G401.6 (cell line): ENCODE data around the gene ZNF862.
"Not testable (repeated sequence)": the region's sequence is repeated elsewhere in the genome, so short reads cannot be mapped to it uniquely, and the experiment has no call there.

Source experiments
- FAIRE-seq: peaks from 2 replicates; lab custom pipeline; 2012; peaks lifted over from hg19 to GRCh38; lab: Jason Lieb, UNC

The ZNF862 gene

DNA sequence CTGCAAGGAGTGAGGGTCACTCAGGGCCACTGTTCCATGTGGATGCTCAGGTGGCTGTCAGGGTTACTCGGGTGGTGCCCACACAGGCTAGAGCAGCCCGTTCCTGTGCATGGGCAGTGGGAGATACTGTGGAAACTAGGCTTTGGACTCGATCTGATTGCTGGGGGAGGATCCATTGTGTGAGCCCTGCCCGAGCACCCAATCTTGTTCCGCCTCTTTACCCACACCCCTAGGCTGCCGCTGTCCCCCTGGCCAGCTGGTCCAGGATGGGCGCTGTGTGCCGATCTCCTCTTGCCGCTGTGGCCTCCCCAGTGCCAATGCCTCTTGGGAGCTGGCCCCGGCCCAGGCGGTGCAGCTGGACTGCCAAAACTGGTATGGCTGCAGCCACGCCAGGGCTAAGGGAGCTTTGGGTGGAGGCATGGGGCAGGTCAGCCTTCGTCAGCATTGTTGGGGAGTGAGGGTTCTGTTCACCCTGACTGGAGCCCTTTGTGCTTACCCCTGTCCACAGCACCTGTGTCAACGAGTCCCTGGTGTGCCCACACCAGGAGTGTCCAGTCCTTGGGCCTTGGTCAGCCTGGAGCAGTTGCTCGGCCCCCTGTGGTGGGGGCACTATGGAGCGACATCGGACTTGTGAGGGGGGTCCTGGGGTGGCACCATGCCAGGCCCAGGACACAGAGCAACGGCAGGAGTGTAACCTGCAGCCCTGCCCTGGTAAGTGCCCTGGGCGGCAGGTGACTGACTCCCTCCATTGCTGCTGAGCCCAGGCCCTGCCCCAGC is 12.4 kb upstream of the ZNF862 start:
- no peak for FAIRE-seq

DNA sequence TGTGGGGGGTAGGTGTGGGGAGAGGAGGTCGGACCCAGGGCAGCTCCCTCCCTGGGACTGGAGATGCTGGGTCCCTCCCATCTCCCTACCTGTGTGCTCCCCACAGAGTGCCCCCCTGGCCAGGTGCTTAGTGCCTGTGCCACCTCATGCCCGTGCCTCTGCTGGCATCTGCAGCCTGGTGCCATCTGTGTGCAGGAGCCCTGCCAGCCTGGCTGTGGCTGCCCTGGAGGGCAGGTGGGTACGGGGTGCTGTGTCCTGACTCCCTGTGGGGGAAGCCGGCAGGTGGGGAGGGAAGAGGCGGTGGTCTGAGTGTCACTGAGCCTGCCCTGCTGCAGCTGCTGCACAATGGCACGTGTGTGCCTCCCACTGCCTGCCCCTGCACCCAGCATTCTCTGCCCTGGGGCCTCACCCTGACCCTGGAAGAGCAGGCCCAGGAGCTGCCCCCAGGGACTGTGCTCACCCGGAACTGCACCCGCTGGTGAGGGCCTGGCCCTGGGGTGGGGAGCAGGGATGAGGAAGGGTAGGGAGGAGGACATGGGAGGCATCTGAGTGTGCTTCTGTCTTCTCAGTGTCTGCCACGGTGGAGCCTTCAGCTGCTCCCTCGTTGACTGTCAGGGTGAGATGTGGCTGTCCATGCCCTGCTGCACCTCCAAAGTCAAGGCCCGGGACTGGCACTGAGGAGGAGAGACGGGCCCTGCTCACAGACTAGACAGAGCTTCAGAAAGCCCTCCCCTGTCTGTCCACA is 11.7 kb upstream of the ZNF862 start:
- FAIRE-seq = no peak

DNA sequence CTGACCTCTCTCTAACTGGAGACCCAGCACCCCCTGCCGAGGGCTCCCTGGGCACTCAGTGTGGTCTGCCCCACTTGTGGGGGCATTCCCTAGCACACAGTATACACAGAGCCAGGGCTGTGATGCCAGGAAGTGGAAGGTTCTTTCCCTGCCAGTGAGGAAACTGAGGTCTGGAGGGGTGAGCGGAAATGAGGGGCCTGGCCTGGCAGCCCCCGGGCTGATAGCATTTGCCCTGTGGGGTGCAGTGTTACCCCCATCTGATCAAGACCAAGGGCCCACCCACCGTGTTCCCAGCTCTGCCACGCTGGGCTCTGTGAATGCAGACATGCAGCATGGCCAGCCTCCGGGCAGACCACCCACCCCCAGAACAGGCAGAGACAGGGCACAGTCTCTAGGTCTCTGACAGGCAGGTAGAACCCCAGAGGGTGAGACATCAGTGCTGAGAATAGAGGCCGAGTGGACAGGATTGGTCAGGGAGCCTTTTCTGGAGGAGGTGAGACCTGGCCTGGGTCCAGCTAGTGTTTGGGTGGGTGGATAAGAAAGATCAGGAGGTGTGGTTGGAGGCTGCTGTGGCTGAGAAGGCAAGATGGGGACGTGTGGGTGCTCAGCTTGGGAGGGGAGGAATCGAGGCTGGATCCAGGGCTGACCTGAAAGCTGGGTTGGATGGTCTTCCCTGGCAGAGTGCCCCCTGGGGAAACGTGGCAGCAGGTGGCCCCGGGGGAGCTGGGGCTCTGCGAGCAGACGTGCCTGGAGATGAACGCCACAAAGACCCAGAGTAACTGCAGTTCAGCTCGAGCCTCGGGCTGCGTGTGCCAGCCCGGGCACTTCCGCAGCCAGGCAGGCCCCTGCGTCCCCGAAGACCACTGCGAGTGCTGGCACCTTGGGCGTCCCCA is 10.8 kb upstream of the ZNF862 start:
- FAIRE-seq = no peak

DNA sequence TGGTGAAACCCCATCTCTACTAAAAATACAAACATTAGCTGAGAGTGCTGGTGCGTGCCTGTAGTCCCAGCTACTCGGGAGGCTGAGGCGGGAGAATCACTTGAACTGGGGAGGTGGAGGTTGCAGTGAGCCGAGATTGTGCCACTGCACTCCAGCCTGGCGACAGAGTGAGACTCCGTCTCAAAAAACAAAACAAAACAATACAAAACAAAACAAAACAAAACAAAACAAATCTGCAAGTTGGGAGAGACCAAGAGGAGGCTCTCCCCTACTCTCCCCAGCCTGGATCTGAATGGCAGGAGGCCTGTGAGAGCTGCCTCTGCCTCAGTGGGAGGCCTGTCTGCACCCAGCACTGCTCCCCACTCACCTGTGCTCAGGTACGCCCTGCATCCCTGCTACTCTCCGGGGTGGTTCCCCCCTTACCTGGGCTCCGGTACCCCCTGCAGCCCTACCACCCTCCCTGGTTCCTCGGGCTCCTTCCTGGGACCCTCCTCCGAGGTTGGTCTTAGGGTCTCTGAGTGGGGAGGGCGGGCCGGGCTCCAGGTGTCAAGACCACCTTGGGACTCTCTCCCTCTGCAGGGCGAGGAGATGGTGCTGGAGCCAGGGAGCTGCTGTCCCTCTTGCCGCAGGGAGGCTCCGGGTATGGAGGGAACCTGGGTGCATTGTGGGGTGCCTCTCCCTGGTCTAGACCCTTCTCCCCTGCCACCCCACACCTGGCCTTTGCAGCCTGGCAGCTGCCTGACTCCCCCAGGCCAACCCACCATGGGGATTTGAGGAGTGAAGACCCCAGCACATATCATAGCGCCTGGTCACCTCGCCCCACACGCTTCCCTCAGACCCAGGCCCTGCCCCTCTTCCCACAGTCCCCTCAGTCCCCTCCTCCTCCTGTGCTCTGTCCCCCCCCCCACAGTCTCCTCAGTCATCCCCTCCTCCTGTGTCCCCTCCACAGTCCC is 9.5 kb upstream of the ZNF862 start:
- FAIRE-seq = no peak

DNA sequence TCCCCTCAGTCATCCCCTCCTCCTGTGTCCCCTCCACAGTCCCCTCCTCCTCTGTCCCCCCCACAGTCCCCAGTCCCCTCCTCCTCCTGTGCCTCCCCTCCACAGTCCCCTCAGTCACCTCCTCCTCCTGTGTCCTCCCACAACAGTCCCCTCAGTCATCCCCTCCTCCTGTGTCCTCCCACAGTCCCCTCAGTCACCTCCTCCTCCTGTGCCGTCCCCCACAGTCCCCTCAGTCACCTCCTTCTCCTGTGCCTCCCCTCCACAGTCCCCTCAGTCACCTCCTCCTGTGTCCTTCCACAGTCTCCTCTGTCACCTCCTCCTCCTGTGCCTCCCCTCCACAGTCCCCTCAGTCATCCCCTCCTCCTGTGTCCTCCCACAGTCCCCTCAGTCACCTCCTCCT is 7.6 kb upstream of the ZNF862 start:
- FAIRE-seq = not testable (repeated sequence)

DNA sequence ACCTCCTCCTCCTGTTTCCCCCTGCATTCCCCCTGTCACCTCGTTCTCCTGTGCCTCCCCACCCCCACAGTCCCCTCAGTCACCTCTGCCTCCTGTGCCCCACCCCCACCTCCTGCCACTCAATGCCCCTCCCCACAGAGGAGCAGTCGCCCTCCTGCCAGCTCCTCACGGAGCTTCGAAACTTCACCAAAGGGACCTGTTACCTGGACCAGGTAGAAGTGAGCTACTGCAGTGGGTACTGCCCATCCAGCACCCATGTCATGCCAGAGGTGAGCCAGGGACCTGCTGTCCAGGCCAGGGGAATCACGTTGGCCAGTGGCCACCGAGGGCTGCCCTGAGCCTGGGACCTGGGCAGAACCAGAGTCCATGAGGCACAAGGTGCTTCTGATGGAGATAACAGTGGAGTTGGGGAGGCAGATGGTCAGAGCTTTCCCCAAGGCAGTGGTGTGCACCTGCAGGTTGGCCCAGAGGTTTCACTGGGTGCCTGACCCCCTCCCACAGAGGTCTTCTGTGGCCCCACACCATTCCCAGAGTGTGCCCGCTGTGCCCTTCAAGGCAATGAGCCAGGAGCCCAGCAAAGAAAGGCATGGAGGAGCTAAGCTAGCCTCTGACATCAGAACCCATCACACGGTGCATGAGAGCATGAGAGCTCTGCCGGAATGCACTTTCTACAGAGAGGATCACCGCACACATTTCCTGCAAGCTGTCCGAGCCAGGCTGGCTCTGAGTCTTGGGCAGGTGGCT is 7.0 kb upstream of the ZNF862 start:
- no peak for FAIRE-seq

DNA sequence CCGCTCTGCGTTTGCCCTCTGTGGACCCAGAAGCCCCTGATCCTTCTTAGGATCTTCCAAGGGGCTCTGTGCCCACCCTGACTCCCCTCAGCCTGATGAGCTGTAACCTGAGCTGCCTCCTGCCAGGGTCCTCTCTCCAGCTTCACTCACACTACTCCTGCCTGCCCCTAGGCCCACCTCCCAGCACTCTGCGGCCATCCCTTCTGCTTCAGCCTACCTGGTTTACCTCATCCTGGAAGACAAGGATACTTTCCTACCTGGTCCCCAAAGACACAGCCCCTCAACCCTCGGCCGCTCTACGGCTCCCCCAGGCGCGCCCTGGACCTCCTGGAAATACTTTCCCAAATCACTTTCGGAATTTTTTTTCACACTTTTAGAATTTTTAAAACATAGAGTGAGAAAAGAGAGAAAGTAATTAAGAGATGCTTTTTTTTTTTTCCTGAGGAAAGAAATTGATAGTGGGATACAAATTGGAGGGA is 6.4 kb upstream of the ZNF862 start:
- no peak for FAIRE-seq

DNA sequence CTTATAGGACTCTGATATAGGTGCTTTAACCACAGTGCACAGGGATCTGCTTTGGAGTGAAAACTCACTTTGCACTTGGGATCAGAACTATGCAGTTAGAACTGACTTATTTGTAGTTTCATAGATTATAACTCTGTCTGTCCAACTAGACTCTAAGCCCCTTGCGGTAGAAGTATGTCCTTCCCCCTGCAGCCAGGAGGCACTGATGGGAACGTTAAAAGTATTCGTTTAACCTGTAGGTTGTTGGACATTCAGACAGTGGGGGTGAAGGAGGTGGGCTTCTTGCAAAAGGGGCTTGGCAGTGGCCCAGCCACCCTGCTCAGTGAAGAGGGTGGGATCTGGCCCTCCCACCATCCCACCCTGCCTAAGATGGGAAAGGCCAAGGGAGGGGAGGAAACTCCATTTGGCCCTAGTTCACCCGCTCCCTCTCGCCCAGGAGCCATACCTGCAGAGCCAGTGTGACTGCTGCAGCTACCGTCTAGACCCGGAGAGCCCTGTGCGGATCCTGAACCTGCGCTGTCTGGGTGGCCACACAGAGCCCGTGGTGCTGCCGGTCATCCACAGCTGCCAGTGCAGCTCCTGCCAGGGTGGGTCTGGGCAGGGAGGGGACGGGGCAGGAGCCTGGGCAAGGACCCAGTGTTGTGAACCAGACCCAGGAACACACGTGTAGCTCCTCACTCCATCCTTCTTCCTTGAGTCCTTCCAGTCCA is 5.7 kb upstream of the ZNF862 start:
- FAIRE-seq = no peak

DNA sequence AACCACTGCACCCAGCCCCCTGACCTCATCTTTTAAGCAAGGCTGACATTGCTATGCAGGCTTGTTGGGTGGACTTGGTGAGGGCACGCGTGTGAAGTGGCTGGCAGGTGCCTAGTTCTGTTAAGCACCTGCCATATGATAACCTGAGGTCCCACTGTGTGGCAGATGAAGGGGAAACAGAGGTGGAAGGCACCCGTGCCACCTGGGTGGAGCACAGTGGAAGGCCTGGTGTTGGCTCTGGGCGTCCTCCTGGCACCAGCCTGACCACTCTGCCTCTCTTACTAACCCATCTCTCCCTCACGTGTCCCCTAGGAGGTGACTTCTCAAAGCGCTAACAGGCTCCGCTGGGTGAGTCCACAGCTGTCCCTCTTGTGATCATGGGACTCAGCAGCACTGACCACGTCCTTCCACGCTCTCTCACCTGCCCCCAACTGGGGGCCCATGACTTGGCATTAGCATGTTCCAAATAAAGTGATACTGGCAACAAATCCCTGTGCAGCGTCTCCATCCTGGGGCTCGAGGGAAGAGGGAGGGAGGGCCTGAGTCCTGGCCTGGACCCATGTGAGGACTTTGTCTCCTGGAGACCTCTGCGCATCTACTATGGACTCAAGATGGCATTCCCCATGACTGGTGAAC is 4.6 kb upstream of the ZNF862 start:
- FAIRE-seq = no peak

DNA sequence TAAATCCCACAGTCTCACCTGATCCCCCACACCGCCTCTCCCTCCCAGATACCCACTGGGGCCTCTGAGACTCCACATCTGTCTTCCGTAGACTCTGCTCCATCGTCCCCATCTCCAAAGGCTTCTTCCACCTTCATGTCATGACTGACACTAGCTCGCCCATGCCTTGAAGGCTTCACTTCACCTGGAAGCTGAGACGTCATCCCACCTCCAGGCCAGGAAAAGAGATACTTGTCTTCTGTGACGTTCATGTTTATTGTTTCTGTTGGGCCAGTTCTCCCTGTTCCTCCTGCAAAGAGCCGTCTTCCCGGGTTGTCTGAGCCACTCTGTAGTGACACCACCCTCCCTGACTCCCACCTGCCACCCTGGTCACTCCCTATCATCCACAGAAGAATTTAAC is 3.6 kb upstream of the ZNF862 start:
- no peak for FAIRE-seq

DNA sequence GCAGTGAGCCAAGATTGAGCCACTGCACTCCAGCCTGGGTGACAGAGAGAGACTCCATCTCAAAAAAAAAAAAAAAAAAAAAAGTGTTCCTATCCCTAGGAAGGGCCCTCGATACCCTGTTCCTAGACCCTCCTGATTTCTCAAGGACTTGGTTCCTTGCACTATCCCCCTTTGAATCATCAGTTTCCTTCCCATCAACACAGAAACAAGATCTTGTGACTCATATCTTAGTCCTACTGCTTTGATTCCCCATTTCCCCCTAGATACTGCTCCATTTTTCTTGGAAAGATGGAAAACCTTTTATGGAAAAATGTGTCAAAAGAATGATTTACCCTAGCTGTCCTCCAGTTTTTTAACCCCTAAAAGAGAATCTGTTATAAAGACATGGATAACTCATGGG is 1.7 kb upstream of the ZNF862 start:
- FAIRE-seq = no peak

DNA sequence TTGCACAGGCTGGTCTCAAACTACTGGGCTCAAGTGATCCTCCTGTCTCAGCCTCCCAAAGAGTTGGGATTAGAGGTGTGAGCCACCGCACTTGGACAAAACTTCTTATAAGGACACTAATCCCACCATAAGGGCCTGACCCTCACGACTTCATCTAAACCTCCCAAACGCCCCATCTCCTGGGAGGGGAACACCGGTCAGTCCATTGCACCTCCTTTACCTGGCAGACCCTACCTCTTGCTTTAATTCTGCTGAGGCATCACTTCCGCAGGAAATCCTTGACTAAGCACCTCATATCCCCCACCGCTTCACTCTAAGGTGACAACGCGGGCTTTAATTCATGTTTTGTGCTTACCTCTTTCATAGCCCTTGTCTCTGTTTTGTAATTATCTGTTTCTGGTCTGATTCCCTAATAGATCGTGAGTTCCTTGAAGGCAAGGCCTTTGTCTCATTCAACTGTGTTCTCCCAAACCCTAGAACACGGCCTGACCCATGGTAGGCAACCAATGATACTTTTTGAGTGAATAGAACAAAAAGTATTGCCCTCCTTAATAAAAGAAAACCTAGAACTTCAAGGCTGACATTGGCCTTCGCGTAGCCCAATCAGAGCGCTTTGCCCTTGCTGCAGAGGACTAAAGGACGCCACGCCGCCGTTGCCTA is 481 bp upstream of the ZNF862 start:
- no peak for FAIRE-seq

DNA sequence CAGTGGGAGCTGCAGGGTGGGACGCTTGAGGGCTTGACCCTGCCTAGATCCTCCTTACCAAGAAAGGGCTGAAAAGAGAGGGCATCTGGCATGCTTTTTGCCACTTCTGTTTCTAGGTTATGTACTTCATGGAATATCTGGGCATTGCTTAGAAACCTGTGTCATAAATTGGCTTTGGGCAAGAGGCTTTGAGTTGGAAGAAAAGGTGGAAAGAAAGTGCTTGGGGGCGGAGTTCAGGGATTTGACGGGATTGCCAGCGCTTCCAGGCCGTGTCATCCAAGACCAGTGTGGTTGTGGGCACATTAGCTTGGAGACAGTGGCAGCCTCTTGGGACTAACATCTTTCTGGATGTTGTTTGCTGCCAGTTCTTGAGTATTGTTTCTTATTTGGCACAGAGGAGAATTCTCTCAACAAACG is 825 bp downstream of the ZNF862 start:
- no peak for FAIRE-seq

DNA sequence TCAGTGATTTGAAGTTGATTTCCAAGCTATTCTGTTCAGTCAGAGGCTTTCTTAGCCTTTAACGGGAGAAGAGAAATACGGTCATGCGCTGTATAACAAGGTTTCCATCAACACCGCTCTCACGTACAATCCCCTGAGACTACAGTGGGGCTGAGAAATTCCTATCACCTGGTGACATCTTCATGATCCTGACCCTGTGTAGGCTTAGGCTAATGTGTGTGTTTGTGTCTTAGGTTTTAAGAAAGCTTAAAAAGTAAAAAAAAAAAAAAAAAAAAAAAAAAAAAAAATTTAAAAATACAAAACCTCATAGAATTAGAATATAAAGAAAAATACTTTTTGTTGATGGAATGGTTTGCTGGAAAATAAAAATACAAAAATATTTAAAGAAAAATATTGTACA is 1.8 kb downstream of the ZNF862 start:
- FAIRE-seq = peak; percentile 87

DNA sequence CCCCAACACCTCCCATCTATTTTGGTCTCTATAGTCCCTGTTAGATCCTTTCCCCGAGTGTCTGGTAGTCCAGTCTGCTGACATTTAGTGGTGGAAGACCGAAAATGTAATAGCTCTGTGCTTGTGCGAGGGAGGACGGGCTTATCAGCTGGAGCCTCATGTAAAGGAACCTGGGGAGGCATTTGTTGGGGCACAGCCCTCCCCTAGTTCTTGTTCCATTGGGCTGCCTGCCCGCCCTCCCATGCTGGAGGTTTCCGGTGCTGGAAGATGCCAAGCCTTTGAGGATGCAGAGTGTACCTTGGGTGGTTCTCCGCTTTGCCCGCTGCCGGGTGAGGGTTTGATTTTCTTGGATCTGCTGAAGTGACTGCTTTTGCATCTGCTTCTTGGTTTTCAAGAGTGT is 5.4 kb downstream of the ZNF862 start:
- no peak for FAIRE-seq

DNA sequence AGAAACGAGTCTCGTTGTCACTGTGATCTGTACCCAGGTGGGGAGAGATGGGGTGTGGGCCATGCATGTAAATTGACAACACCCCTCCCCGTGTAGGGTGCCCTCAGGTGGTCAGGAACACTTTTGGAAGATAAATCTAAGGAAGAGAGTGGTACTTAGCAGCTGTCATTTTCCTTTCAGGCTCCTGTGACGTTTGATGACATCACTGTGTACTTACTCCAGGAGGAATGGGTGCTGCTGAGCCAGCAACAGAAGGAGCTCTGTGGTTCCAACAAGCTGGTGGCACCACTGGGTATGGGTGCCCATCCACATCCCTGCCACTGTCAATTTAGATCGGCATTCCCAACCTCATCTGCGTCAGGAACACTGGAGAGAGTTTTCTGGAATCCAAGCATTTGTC is 6.3 kb downstream of the ZNF862 start:
- no peak for FAIRE-seq

DNA sequence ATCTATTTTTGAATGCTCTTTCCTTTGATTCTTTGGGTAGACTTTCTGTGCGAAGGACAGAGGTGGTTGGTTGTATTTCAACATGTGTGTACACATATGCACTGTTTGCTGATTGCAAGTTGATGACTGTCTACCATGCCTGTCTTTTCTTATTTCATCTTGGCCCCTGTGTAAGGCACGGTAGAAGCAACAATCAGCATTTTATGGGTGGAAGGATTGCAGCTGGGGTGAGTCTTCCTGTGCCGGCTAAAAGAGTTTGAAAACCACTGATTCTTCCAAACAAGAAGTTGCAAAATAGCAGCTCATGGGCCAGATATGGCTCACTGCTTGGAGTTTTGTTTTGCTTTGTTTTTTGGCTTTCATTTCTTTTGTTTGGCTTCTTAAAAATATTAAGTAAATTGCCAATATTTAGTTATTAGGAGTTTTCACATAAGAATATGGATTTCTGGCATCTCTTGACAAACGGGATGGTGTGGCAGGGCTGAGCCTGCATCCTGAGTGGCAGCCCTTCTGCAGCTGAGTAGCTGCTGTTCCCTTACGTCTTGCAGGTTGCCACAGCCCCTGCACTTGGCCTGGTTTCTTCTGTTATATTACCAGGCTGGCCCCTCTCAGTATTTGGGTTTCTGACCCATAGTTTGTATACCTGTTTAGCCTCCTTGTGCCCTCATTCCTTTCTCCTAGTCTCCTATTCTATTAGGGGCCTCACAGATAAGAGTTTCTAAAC is 7.2 kb downstream of the ZNF862 start:
- no peak for FAIRE-seq

DNA sequence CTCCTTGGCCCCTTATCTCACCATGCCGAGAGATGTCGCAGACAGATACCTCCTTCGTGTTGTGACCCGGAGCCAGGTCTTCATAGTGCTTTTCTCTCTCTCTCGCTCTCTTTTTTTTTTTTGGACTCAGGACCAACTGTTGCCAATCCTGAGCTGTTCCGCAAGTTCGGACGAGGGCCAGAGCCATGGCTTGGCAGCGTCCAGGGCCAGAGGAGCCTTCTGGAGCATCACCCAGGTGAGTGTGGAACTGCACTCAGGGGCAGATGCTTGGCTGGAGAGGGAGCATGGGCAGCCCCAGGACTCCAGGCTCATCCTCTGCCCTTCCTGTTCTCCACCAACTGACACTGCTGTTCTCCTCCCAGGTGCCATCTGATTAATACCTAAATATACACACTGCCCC is 7.8 kb downstream of the ZNF862 start:
- FAIRE-seq = no peak
